22Rv1 (cell line): Measurements from ENCODE around the gene LMF2.

Experiments
- CTCF ChIP-seq: fragments of 450-650 bp; IDR thresholded peaks from 2 replicates; pipeline ENCODE4 v1.5.1; 2017; ENCODE audit warnings: mild to moderate bottlenecking
- ZFX ChIP-seq: fragments of 450-650 bp; IDR thresholded peaks from 2 replicates; pipeline ENCODE4 v1.6.1; 2017; ENCODE audit warnings: antibody characterized with exemption, borderline replicate concordance

- TF ChIP-seq CTCF (no peak), ZFX (no peak)
Measured at GRCh38 chr22:50540381-50540780, 32.9 kb upstream of the LMF2 start.
